Measurements from ENCODE around the gene ARL6IP5. TPM values are rescaled to one million over a fixed set of nuclear protein-coding genes. Genes with fewer than 3 reads are reported as not detected.

The ARL6IP5 gene
- total RNA-seq, 2 donors from 2014 or later: 172 to 199 TPM

GRCh38 chr3:69128509-69128908 is 43.8 kb downstream of the ARL6IP5 start:
- Histone ChIP-seq H3K27me3 (no peaks in the 10 kb centered on the region), H3K4me3 (no peak overlapping the region), H3K27ac (no peak overlapping the region), H3K36me3 (no peaks in the 10 kb centered on the region), H3K4me1 (no peaks in the 10 kb centered on the region), H3K9me3 (no peaks in the 10 kb centered on the region)
- no peak for TF ChIP-seq CTCF (IDR thresholded peaks at IDR 0.05)
- DNase-seq (ENCODE audit: low spot score): no peak

GRCh38 chr3:69129531-69129930 is 44.8 kb downstream of the ARL6IP5 start:
- Histone ChIP-seq H3K4me1 (no peaks in the 10 kb centered on the region), H3K36me3 (no peaks in the 10 kb centered on the region), H3K27me3 (no peaks in the 10 kb centered on the region), H3K9me3 (no peaks in the 10 kb centered on the region), H3K4me3 (no peak overlapping the region), H3K27ac (no peak overlapping the region)
- no peak for TF ChIP-seq CTCF (IDR thresholded peaks at IDR 0.05)
- DNase-seq (ENCODE audit: low spot score): no peak

- TF ChIP-seq CTCF (IDR thresholded peaks at IDR 0.05): no peak
- H3K36me3 ChIP-seq: no peaks in the 10 kb centered on the region
- DNase-seq (ENCODE audit: low spot score): no peak
These were observed 46.0 kb downstream of the ARL6IP5 start for GRCh38 chr3:69130689-69131088.

GRCh38 chr3:69137005-69137404 is 52.3 kb downstream of the ARL6IP5 start:
- DNase-seq (ENCODE audit: low spot score): no peak
- no peak overlapping the region for H3K27ac ChIP-seq
- no peaks in the 10 kb centered on the region for H3K27me3 ChIP-seq
- H3K9me3 ChIP-seq: no peaks in the 10 kb centered on the region
- no peak for TF ChIP-seq CTCF (IDR thresholded peaks at IDR 0.05)
- H3K4me1 ChIP-seq: peaks cover 0 to 2% of the 10 kb centered on the region in 2 donors
- H3K36me3 ChIP-seq: no peaks in the 10 kb centered on the region
- no peak overlapping the region for H3K4me3 ChIP-seq

More at GRCh38 chr3:69130689-69131088, 46.0 kb downstream of the ARL6IP5 start:
- Histone ChIP-seq H3K9me3 (no peaks in the 10 kb centered on the region), H3K4me1 (no peaks in the 10 kb centered on the region), H3K27me3 (no peaks in the 10 kb centered on the region), H3K27ac (no peak overlapping the region), H3K4me3 (no peak overlapping the region)

GRCh38 chr3:69137412-69137811 is 52.7 kb downstream of the ARL6IP5 start:
- no peaks in the 10 kb centered on the region for H3K36me3 ChIP-seq
- DNase-seq (ENCODE audit: low spot score): no peak
- no peak overlapping the region for H3K27ac ChIP-seq
- no peaks in the 10 kb centered on the region for H3K9me3 ChIP-seq
- no peaks in the 10 kb centered on the region for H3K27me3 ChIP-seq
- no peak for TF ChIP-seq CTCF (IDR thresholded peaks at IDR 0.05)
- peaks cover 0 to 6% of the 10 kb centered on the region in 2 donors for H3K4me1 ChIP-seq
- no peak overlapping the region for H3K4me3 ChIP-seq

- Histone ChIP-seq H3K9me3 (no peaks in the 10 kb centered on the region), H3K36me3 (no peaks in the 10 kb centered on the region), H3K27ac (no peak overlapping the region), H3K4me3 (no peak overlapping the region), H3K4me1 (peaks cover 0 to 6% of the 10 kb centered on the region in 2 donors), H3K27me3 (no peaks in the 10 kb centered on the region)
- TF ChIP-seq CTCF (IDR thresholded peaks at IDR 0.05): no peak
- DNase-seq (ENCODE audit: low spot score): no peak
These were observed 56.6 kb downstream of the ARL6IP5 start for GRCh38 chr3:69141313-69141712.
